H1 (cell line): ENCODE results near the gene CAMK2B. TPM values are rescaled to one million over a fixed set of nuclear protein-coding genes. Genes with fewer than 3 reads are reported as not detected.

Experiments used
- BCL11A ChIP-seq, 2 experiments: IDR thresholded peaks; one replicate each; pipeline ENCODE4 v1.6.1; 2011; ENCODE audit warnings: low read depth in 2 of 2, low read length in 2 of 2, mild to moderate bottlenecking in 2 of 2
- BRCA1 ChIP-seq: IDR thresholded peaks from 2 replicates; pipeline ENCODE4 v1.6.1; 2012; ENCODE audit warnings: low read depth, low read length, improper control_type of control experiment
- CREB1 ChIP-seq: IDR thresholded peaks from 2 replicates; pipeline ENCODE4 v1.6.1; 2012; ENCODE audit warnings: inconsistent platforms
- CTBP2 ChIP-seq: IDR thresholded peaks from 2 replicates; pipeline ENCODE4 v1.7.0; 2011; ENCODE audit warnings: borderline replicate concordance, mild to moderate bottlenecking, moderate library complexity, mixed read lengths, low read length; ENCODE audit not compliant: insufficient read depth, insufficient read length
- EP300 ChIP-seq, 2 experiments: IDR thresholded peaks; 1 replicate in 1 of 2; 2 replicates in 1 of 2; pipeline ENCODE4 v1.6.1; 2011 to 2012; ENCODE audit warnings: low read depth in 2 of 2, low read length in 2 of 2, mild to moderate bottlenecking in 2 of 2, borderline replicate concordance in 1 of 2, inconsistent platforms in 1 of 2, moderate library complexity in 1 of 2
- GTF2F1 ChIP-seq: IDR thresholded peaks from 2 replicates; pipeline ENCODE4 v1.6.1; 2012; ENCODE audit warnings: low read depth, low read length, improper control_type of control experiment, borderline replicate concordance
- JUN ChIP-seq: IDR thresholded peaks from 2 replicates; pipeline ENCODE4 v1.6.1; 2011; ENCODE audit warnings: low read depth, mild to moderate bottlenecking, improper control_type of control experiment, low read length
- KDM1A ChIP-seq: fragments of 200-600, 300-600 bp; sonication (generic); IDR thresholded peaks from 2 replicates; pipeline ENCODE4 v1.7.1; 2016; ENCODE audit warnings: mild to moderate bottlenecking, low read length, borderline replicate concordance
- KDM5A ChIP-seq: fragments of 200-600 bp; IDR thresholded peaks from 2 replicates; pipeline ENCODE4 v1.7.1; 2012; ENCODE audit warnings: mild to moderate bottlenecking, low read length, inconsistent platforms, mixed read lengths
- NANOG ChIP-seq: IDR thresholded peaks from 2 replicates; pipeline ENCODE4 v1.6.1; 2011; ENCODE audit warnings: low read length, low read depth, mild to moderate bottlenecking, inconsistent platforms; ENCODE audit not compliant: insufficient read depth, poor library complexity, severe bottlenecking
- NRF1 ChIP-seq: IDR thresholded peaks from 2 replicates; pipeline ENCODE4 v1.6.1; 2011; ENCODE audit warnings: mild to moderate bottlenecking, low read depth, low read length, improper control_type of control experiment
- PHF8 ChIP-seq: fragments of 200-600 bp; sonication (generic); conservative IDR thresholded peaks from 2 replicates; pipeline ENCODE4 v1.7.1; 2012; ENCODE audit warnings: low read depth, mild to moderate bottlenecking, inconsistent platforms, low read length, moderate library complexity
- POLR2AphosphoS5 ChIP-seq: IDR thresholded peaks from 2 replicates; pipeline ENCODE4 v1.6.1; 2011; ENCODE audit warnings: low read depth, low read length
- POU5F1 ChIP-seq: IDR thresholded peaks from 2 replicates; pipeline ENCODE4 v1.6.1; 2011; ENCODE audit warnings: low read depth, mild to moderate bottlenecking, low read length, moderate library complexity
- RAD21 ChIP-seq, 2 experiments: IDR thresholded peaks in 1 of 2; conservative IDR thresholded peaks in 1 of 2; 2 replicates each; pipeline ENCODE4 v1.6.1; 2011; ENCODE audit warnings: low read depth in 2 of 2, low read length in 2 of 2, improper control_type of control experiment in 1 of 2, inconsistent platforms in 1 of 2, mild to moderate bottlenecking in 1 of 2, moderate library complexity in 1 of 2
- RXRA ChIP-seq: IDR thresholded peaks from 2 replicates; pipeline ENCODE4 v1.6.1; 2011; ENCODE audit warnings: low read depth, mild to moderate bottlenecking, low read length, moderate library complexity; ENCODE audit not compliant: insufficient read depth
- SIN3A ChIP-seq, 2 experiments: IDR thresholded peaks in 1 of 2; conservative IDR thresholded peaks in 1 of 2; 2 replicates each; pipeline ENCODE4 v1.6.1; 2011 to 2012; ENCODE audit warnings: low read length in 2 of 2, improper control_type of control experiment in 1 of 2, low read depth in 1 of 2, mild to moderate bottlenecking in 1 of 2
- SP2 ChIP-seq: IDR thresholded peaks from 2 replicates; pipeline ENCODE4 v1.6.1; 2012; ENCODE audit warnings: mild to moderate bottlenecking, low read length, inconsistent platforms
- TBP ChIP-seq: IDR thresholded peaks from 2 replicates; pipeline ENCODE4 v1.6.1; 2011; ENCODE audit warnings: low read depth, low read length, improper control_type of control experiment
- ZNF274 ChIP-seq: IDR thresholded peaks from 2 replicates; pipeline ENCODE4 v1.7.0; 2012; ENCODE audit warnings: low read length, borderline replicate concordance; ENCODE audit errors: extremely low read depth
- polyA plus RNA-seq, 7 experiments: library from polyadenylated mRNA; depleted of rRNA in 3 of 7; stranded (reverse) in 5 of 7; unstranded in 2 of 7; fragments of >200 nt in 5 of 7; fragments of 200-250 nt in 2 of 7; gene quantifications; 1 replicate in 5 of 7; 2 replicates in 1 of 7; 4 replicates in 1 of 7; pipeline versions ENCODE4 v1.2.1 to v1.2.3, GENCODE V29; 2011 to 2013; ENCODE audit warnings: missing spikeins in 2 of 7, mixed read lengths in 2 of 7
- total RNA-seq: library from RNA; stranded (reverse); fragmentation: NEBNext Ultra II Directional; extraction: Animal tissue kit (Norgen Biotek cat#: 25700); gene quantifications from 2 replicates; pipeline ENCODE4 v1.2.1, GENCODE V29; 2021
- TF ChIP-seq, protein P1 (sequence below): IDR thresholded peaks from 2 replicates; pipeline ENCODE4 v1.6.1; 2012; ENCODE audit warnings: inconsistent platforms
- TF ChIP-seq, protein P2 (sequence below): IDR thresholded peaks from 2 replicates; pipeline ENCODE4 v1.6.1; 2011; ENCODE audit warnings: low read depth, mild to moderate bottlenecking, low read length; ENCODE audit not compliant: insufficient read depth

CAMK2B gene
- total and polyA plus RNA-seq, 2 of the 8 experiments (the other 6 are each of a cell fraction or from before 2014, with no cell fraction given) = 0.05 to 0.15 TPM

DNA sequence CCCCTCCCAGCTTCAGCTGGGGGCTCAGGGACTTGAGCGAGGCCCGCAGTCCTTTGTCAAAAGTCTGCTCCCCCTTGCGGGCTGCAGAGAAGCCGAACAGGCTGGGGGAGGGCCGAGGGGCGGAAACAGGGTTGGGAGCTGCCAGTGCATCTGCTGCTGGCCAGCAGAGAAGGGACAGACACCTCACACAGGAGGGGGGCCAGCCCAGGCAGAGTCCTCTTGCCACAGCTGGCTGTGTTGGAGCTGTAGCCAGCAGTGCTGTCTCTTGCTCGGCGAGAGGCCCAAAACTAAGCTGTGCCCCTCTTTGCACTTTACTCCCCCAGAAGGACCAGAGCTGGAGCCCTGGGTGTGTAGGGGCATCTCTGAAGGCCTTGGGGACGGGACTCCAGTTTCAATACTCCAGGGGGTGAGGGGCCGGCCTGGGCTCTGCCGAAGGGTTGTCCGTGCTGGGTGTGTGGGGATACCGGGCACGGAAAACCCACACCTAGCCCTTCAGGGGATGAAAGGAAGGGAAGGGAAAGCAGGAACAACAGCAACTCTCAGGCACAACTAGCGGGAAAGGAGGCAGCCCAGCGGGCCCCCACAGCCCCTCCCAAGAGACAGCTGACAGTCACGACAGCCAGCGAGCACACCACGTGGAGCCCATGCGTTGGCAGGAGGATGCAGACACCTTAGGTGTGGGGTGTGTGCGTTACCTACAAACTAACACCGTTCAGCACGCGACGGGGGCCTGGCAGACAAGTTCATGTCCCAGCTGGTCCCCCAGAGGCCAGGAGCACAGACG is 106.8 kb downstream of the CAMK2B start (continued):
- TF ChIP-seq SIN3A (conservative IDR thresholded peaks at IDR 0.05 in 1 of 2, IDR thresholded peaks at IDR 0.05 in 1 of 2; ENCODE audit: low read depth in 1 of 2, low read length in 2 of 2) (peak in 1 of 2 experiments; percentile 49; a peak in 2 of 4 replicates), TBP (no peak), PHF8 (no peak), BCL11A (IDR thresholded peaks at IDR 0.05; ENCODE audit: low read depth in 2 of 2, low read length in 2 of 2) (no peak), EP300 (IDR thresholded peaks at IDR 0.05; ENCODE audit: borderline replicate concordance in 1 of 2, low read depth in 2 of 2, low read length in 2 of 2) (no peak), JUN (no peak), KDM1A (no peak), RXRA (no peak), NANOG (no peak), CTBP2 (no peak), ZNF274 (no peak), RAD21 (IDR thresholded peaks at IDR 0.05 in 1 of 2, conservative IDR thresholded peaks at IDR 0.05 in 1 of 2; ENCODE audit: low read depth in 2 of 2, low read length in 2 of 2) (peak in 1 of 2 experiments; percentile 31; a peak in 3 of 4 replicates), POLR2AphosphoS5 (no peak), SP2 (no peak), GTF2F1 (no peak), CREB1 (no peak), NRF1 (no peak), KDM5A (no peak), POU5F1 (no peak), BRCA1 (no peak)
- TF ChIP-seq, protein P1, sequence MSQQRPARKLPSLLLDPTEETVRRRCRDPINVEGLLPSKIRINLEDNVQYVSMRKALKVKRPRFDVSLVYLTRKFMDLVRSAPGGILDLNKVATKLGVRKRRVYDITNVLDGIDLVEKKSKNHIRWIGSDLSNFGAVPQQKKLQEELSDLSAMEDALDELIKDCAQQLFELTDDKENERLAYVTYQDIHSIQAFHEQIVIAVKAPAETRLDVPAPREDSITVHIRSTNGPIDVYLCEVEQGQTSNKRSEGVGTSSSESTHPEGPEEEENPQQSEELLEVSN = no peak
- TF ChIP-seq, protein P2, sequence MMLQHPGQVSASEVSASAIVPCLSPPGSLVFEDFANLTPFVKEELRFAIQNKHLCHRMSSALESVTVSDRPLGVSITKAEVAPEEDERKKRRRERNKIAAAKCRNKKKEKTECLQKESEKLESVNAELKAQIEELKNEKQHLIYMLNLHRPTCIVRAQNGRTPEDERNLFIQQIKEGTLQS = no peak
